ENCODE measurements around the gene ICOSLG. TPM values are rescaled to one million over a fixed set of nuclear protein-coding genes. Genes with fewer than 3 reads are reported as not detected.

The ICOSLG gene
- total and polyA plus RNA-seq, 8 donors = 0.46 to 2.7 (median 0.83) TPM

- Histone ChIP-seq H3K9me3 (no peaks in the 10 kb centered on the region), H3K4me3 (no peak overlapping the region), H3K4me1 (no peaks in the 10 kb centered on the region), H3K27me3 (no peaks in the 10 kb centered on the region), H3K27ac (no peak overlapping the region), H3K36me3 (no peaks in the 10 kb centered on the region)
- intact Hi-C loops (cut with DNase I) = no loop called here
- TF ChIP-seq, protein P1, sequence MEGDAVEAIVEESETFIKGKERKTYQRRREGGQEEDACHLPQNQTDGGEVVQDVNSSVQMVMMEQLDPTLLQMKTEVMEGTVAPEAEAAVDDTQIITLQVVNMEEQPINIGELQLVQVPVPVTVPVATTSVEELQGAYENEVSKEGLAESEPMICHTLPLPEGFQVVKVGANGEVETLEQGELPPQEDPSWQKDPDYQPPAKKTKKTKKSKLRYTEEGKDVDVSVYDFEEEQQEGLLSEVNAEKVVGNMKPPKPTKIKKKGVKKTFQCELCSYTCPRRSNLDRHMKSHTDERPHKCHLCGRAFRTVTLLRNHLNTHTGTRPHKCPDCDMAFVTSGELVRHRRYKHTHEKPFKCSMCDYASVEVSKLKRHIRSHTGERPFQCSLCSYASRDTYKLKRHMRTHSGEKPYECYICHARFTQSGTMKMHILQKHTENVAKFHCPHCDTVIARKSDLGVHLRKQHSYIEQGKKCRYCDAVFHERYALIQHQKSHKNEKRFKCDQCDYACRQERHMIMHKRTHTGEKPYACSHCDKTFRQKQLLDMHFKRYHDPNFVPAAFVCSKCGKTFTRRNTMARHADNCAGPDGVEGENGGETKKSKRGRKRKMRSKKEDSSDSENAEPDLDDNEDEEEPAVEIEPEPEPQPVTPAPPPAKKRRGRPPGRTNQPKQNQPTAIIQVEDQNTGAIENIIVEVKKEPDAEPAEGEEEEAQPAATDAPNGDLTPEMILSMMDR (IDR thresholded peaks at IDR 0.05) = no peak
- FAIRE-seq (no peak), ATAC-seq (no peak), DNase-seq (peak in 3 of 6 donors; percentile 10 to 45 (median 19))
- 39 to 40% methylated on average over 13 to 18 of the region's 18 CpGs for WGBS, 2 donors
Observed at GRCh38 chr21:44263221-44263760, 22.5 kb upstream of the ICOSLG start.

DNA sequence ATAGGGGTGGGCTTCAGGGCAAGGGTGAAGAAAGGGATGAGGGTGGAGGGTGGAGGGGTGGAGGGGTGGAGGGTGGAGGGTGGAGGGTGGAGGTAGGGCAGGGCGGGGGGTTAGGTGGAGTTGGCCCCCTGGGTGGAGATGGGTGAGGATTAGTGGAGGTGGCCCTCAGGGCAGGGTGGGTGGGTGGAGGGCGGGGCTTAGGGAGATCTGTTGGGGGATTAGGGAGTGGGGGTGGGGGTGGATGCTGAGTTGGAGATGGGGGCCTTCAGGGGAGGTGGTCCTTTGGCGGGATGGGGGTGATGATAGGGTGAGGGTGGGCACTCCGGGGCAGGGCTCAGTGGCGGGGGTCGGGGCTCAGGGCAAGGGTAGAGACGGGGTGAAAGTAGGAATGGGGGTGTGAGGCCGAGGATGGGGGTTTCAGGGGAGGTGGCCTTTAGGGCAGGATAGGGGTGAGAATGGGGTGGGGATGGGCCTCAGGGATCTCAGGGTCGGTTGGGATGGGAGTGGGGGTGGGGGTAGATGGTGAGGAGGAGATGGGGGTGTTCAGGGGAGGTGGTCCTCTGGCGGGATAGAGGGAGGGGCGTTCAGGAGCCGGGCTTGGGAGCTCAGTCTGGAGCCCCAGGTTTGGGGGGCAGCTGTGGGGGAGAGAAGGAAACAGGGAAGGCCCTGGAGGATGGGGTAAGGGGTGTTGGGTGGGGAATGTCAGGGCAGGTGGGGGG lies 21.8 kb upstream of the ICOSLG start:
- Histone ChIP-seq H3K9me3 (no peaks in the 10 kb centered on the region), H3K27me3 (no peaks in the 10 kb centered on the region), H3K36me3 (no peaks in the 10 kb centered on the region), H3K4me3 (no peak overlapping the region), H3K4me1 (no peaks in the 10 kb centered on the region), H3K27ac (no peak overlapping the region)
- intact Hi-C loops (cut with DNase I) = no loop called here
- WGBS, 2 donors = 48 to 59% methylated on average over 10 to 12 of the region's 12 CpGs
- FAIRE-seq = no peak
- TF ChIP-seq, protein P1 (IDR thresholded peaks at IDR 0.05) = no peak
- peak in 2 of 6 donors; percentile 8 to 36 for DNase-seq
- no peak for ATAC-seq

DNA sequence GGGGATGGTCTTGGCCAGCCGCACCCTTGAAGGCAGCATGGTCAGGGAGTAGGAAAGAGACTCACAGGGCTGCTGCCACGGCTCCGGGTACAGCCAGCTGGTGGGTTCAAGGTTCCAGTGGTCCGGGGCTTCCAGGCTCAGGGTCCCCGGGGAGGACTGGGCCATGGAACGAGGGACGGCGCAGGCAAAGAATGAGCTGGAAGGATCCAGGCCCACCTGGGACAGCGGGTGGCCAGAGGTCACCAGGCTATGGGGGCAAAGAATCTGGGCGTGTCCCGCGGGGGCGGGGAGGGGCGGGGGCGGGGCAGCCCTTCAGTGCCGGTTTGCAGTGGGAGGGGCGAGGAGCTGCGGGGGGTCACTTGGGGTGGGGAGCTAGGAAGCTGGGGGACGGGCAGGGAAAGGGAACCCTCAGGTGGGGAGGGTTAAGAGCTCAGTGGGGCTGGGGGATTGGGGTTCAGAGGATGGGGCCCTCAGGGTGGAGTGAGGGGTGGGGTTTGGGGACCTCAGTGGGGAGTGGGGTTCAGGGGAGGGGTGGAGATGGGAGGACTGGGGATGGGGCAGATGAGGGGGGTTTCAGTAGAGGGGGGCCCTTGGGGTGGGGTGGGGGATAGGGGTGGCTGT lies 21.0 kb upstream of the ICOSLG start, which contains the start of gene DNMT3L:
Gene DNMT3L (minus strand): TSS at position 223 of the 621 bp plus-strand sequence. CDS start 638 bp downstream, outside the sequence.
- no peaks in the 10 kb centered on the region for H3K9me3 ChIP-seq
- DNase-seq = peak in 1 of 6 donors; percentile 53
- WGBS, 2 donors = 50 to 54% methylated on average over 16 to 19 of the region's 19 CpGs
- intact Hi-C loops (cut with DNase I) = no loop called here
- no peak within 1 kb of the TSS for H3K4me3 ChIP-seq
- no peaks in the 10 kb centered on the region for H3K27me3 ChIP-seq
- H3K27ac ChIP-seq = no peak within 1 kb of the TSS
- no peak for ATAC-seq
- no peak for FAIRE-seq
- no peaks in the 10 kb centered on the region for H3K4me1 ChIP-seq
- no peaks in the 10 kb centered on the region for H3K36me3 ChIP-seq
- TF ChIP-seq, protein P1 (IDR thresholded peaks at IDR 0.05) = no peak

- Histone ChIP-seq H3K4me1 (no peaks in the 10 kb centered on the region), H3K4me3 (no peak overlapping the region), H3K27me3 (no peaks in the 10 kb centered on the region), H3K36me3 (no peaks in the 10 kb centered on the region), H3K9me3 (no peaks in the 10 kb centered on the region), H3K27ac (no peak overlapping the region)
- FAIRE-seq = no peak
- DNase-seq = peak in 2 of 6 donors; percentile 20 to 58
- intact Hi-C loops (cut with DNase I) = no loop called here
- WGBS, 2 donors = 57 to 67% methylated on average over 18 to 19 of the region's 19 CpGs
- TF ChIP-seq, protein P1 (IDR thresholded peaks at IDR 0.05) = no peak
- no peak for ATAC-seq
Observed at GRCh38 chr21:44260791-44261631, 20.3 kb upstream of the ICOSLG start.

All from pancreas (tissue), 10 donors.